ENCODE measurements around the gene LRRIQ4. TPM values are rescaled to one million over a fixed set of nuclear protein-coding genes. Genes with fewer than 3 reads are reported as not detected.

The LRRIQ4 gene
- polyA plus RNA-seq (2013) = 0.17 TPM

GRCh38 chr3:169812332-169813235 is at the start of gene LRRIQ4, which contains the start of gene LRRC34:
Gene LRRIQ4 (plus strand): TSS chr3:169812870. CDS start chr3:169821922, 9,052 bp downstream.
Gene LRRC34 (minus strand): TSS chr3:169812904. CDS start chr3:169812548, 356 bp downstream.
- ChIA-PET POLR2A (interaction anchor here (0.9 to 1.0 kb wide), 2 partner anchors 10 to 39 kb away, joined by 4 to 6 read pairs; partner anchors contain the start of gene MYNN), CTCF (interaction anchor here (1.2 to 2.3 kb wide), 2 partner anchors 38 to 50 kb away, joined by 4 to 11 read pairs; no protein-coding TSS in a partner anchor)
- Histone ChIP-seq H3K4me3 (ENCODE audit: control insufficient read depth in 1 of 7, extremely low read depth in 1 of 7, insufficient read depth in 4 of 7, low read depth in 2 of 7, low read length in 6 of 7) (peak within 1 kb of the TSS; percentile 70 to 96 (median 84)), H3K27ac (ENCODE audit: insufficient read depth in 1 of 2, low read depth in 1 of 2, low read length in 2 of 2, poor library complexity in 1 of 2, severe bottlenecking in 2 of 2) (peak within 1 kb of the TSS; percentile 56 to 85), H3K9me3 (ENCODE audit: control extremely low read depth in 1 of 5, control insufficient read depth in 4 of 5, insufficient read depth in 2 of 5, low read depth in 1 of 5, low read length in 4 of 5) (peaks cover 0 to 7% (median 3%) of the 10 kb centered on the region in 5 experiments), H3K36me3 (ENCODE audit: control insufficient read depth in 4 of 4, insufficient read depth in 4 of 4, low read length in 3 of 4) (peaks cover 0 to 3% (median 0%) of the 10 kb centered on the region in 4 experiments), H3K27me3 (replicated peaks in 2 of 5; ENCODE audit: control insufficient read depth in 4 of 5, insufficient read depth in 5 of 5, low read length in 4 of 5) (no peaks in the 10 kb centered on the region), H3K4me1 (ENCODE audit: control extremely low read depth in 1 of 4, control insufficient read depth in 4 of 4, insufficient read depth in 4 of 4, low read length in 3 of 4) (peaks cover 8 to 35% (median 32%) of the 10 kb centered on the region in 4 experiments)
- WGBS (ENCODE audit: insufficient coverage) = 1% methylated on average over 54 of the region's 56 CpGs
- DNase-seq = peak; percentile 70 to 80 (median 78)

DNA sequence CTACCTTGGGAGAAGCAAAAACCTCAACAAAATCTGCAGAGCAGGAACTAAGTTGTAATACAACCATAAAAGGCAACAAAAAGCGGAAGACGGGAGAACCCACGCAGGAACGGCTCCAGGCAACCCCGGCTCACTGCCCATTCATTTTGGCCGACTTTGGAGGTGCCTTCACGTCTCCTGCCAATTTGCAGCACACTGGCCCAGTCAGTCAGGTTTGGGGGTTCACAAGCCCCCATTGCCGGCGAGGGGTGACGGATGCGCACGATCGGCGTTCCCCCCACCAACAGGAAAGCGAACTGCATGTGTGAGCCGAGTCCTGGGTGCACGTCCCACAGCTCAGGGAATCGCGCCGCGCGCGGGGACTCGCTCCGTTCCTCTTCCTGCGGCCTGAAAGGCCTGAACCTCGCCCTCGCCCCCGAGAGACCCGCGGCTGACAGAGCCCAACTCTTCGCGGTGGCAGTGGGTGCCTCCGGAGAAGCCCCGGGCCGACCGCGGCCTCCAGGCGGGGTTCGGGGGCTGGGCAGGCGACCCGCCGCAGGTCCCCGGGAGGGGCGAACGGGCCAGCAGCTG is 48.3 kb upstream of the LRRIQ4 start:
- WGBS (ENCODE audit: insufficient coverage) = 0% methylated on average over 22 of the region's 46 CpGs
- DNase-seq = peak; percentile 70 to 86 (median 82)
- CTCF ChIA-PET = interaction anchor here (2.0 to 4.6 kb wide), 4 partner anchors 9 to 18 kb away, joined by 7 to 25 read pairs (median 10); partner anchors contain the start of gene MYNN
- Histone ChIP-seq H3K27me3 (replicated peaks in 2 of 5; ENCODE audit: control insufficient read depth in 4 of 5, insufficient read depth in 5 of 5, low read length in 4 of 5) (no peaks in the 10 kb centered on the region), H3K4me1 (ENCODE audit: control extremely low read depth in 1 of 4, control insufficient read depth in 4 of 4, insufficient read depth in 4 of 4, low read length in 3 of 4) (peaks cover 7 to 21% (median 12%) of the 10 kb centered on the region in 4 experiments), H3K9me3 (ENCODE audit: control extremely low read depth in 1 of 5, control insufficient read depth in 4 of 5, insufficient read depth in 2 of 5, low read depth in 1 of 5, low read length in 4 of 5) (peaks cover 0 to 3% (median 0%) of the 10 kb centered on the region in 5 experiments), H3K27ac (ENCODE audit: insufficient read depth in 1 of 2, low read depth in 1 of 2, low read length in 2 of 2, poor library complexity in 1 of 2, severe bottlenecking in 2 of 2) (peak overlapping the region; percentile 29 to 88), H3K36me3 (ENCODE audit: control insufficient read depth in 4 of 4, insufficient read depth in 4 of 4, low read length in 3 of 4) (no peaks in the 10 kb centered on the region), H3K4me3 (ENCODE audit: control insufficient read depth in 1 of 7, extremely low read depth in 1 of 7, insufficient read depth in 4 of 7, low read depth in 2 of 7, low read length in 6 of 7) (peak overlapping the region; percentile 62 to 98 (median 92))
- POLR2A ChIA-PET = interaction anchor here (0.9 to 2.1 kb wide), 3 partner anchors 9 to 593 kb away, joined by 3 to 12 read pairs (median 3); partner anchors contain the start of genes MYNN, SEC62 and SKIL

DNA sequence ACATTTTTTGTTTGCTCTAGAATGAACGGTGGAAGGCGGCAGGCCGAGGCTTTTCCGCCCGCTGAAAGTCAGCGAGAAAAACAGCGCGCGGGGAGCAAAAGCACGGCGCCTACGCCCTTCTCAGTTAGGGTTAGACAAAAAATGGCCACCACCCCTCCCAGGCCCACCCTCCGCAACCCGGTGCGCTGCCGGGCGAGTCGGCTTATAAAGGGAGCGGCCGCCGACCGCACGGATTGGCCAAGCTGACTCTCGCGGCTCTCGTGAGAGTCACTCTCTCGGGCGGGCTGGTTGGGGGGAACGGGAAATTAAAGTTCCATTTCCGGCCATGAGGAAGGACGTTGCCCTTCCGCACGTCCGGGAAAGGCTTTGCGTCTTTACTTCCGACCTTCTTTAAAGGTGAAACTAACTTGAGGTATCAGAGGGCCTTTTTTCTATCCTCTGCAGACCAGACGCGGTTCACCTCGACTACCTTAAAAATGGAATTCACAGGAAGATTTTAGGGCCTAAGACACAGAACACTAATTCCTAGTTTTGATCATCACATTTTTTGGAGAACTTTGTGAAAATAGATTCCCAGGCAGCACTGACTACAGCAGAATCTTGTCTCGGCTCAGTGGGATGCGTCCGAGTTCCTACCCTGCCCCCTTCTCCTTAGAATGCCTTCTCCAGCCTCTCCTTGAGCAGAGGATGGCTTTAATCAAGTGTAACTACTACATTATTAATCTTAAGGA is 47.6 kb upstream of the LRRIQ4 start, which contains the start of gene TERC:
Gene TERC (minus strand): TSS at position 179 of the 731 bp plus-strand sequence.
- Histone ChIP-seq H3K4me3 (ENCODE audit: control insufficient read depth in 1 of 7, extremely low read depth in 1 of 7, insufficient read depth in 4 of 7, low read depth in 2 of 7, low read length in 6 of 7) (peak within 1 kb of the TSS; percentile 62 to 98 (median 92)), H3K36me3 (ENCODE audit: control insufficient read depth in 4 of 4, insufficient read depth in 4 of 4, low read length in 3 of 4) (no peaks in the 10 kb centered on the region), H3K9me3 (ENCODE audit: control extremely low read depth in 1 of 5, control insufficient read depth in 4 of 5, insufficient read depth in 2 of 5, low read depth in 1 of 5, low read length in 4 of 5) (peaks cover 0 to 3% (median 0%) of the 10 kb centered on the region in 5 experiments), H3K27me3 (replicated peaks in 2 of 5; ENCODE audit: control insufficient read depth in 4 of 5, insufficient read depth in 5 of 5, low read length in 4 of 5) (no peaks in the 10 kb centered on the region), H3K27ac (ENCODE audit: insufficient read depth in 1 of 2, low read depth in 1 of 2, low read length in 2 of 2, poor library complexity in 1 of 2, severe bottlenecking in 2 of 2) (peak within 1 kb of the TSS; percentile 29 to 88), H3K4me1 (ENCODE audit: control extremely low read depth in 1 of 4, control insufficient read depth in 4 of 4, insufficient read depth in 4 of 4, low read length in 3 of 4) (peaks cover 3 to 17% (median 10%) of the 10 kb centered on the region in 4 experiments)
- CTCF ChIA-PET = interaction anchor here (4.6 kb wide), 1 partner anchor 8 kb away, joined by 25 read pairs; the partner anchor contains the start of gene MYNN
- WGBS (ENCODE audit: insufficient coverage) = 10% methylated on average over 40 of the region's 42 CpGs
- POLR2A ChIA-PET = interaction anchor here (0.9 to 2.1 kb wide), 3 partner anchors 8 to 592 kb away, joined by 3 to 12 read pairs (median 3); partner anchors contain the start of genes MYNN, SEC62 and SKIL
- DNase-seq = peak; percentile 90 to 93 (median 92)

- no peaks in the 10 kb centered on the region for H3K27me3 ChIP-seq (replicated peaks in 2 of 5; ENCODE audit: control insufficient read depth in 4 of 5, insufficient read depth in 5 of 5, low read length in 4 of 5)
- CTCF ChIA-PET = interaction anchor here (0.6 kb wide), 1 partner anchor 25 kb away, joined by 3 read pairs; no protein-coding TSS in a partner anchor
- DNase-seq = peak; percentile 76 to 83 (median 80)
These were observed 43.1 kb upstream of the LRRIQ4 start, which contains the start of gene ACTRT3 for GRCh38 chr3:169769287-169770181. Gene ACTRT3 (minus strand): TSS chr3:169769561. CDS start chr3:169769520, 41 bp downstream.

DNA sequence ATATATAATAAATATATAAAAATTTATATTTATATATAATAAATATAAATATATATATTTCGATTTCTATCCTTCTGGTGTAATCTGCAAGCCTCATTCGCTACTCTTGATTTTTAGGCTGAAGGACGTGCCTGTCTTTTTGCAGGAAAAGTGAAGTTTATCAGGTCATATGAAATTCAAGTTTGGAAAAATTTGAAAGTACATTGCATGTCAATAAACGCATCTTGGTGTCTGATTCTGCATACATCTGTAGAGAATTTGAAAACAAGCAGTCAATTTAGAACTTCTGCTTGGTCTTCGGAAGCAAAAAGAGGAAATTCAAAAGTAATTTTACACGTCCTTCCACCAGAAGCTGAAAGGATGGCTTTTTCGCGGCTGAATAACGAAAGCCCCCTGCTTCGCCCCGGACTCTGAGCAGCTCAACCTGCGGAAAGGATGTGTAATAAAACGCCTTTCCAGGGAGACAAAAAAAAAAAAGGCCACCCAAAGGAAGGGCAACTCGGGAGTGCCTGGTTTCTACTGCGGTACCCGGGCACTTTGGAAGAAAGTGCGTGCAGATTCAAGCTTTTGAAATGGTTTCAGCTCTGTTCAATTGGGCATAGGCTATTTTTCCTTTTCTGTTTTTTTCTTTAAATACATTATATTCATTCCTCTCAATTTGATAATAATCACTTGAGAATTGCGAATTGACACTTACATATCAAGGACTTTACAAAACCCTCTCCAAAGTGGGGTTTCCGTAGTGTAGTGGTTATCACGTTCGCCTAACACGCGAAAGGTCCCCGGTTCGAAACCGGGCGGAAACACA is 41.0 kb upstream of the LRRIQ4 start:
- peak overlapping the region; percentile 95 to 99 for H3K27ac ChIP-seq (ENCODE audit: insufficient read depth in 1 of 2, low read depth in 1 of 2, low read length in 2 of 2, poor library complexity in 1 of 2, severe bottlenecking in 2 of 2)
- CTCF ChIA-PET = interaction anchor here (0.6 to 3.5 kb wide), 3 partner anchors 9 to 1617 kb away, joined by 3 to 25 read pairs (median 3); no protein-coding TSS in a partner anchor
- POLR2A ChIA-PET = interaction anchor here (0.6 to 1.8 kb wide), 3 partner anchors 8 to 103 kb away, joined by 3 to 12 read pairs (median 4); no protein-coding TSS in a partner anchor
- peak overlapping the region; percentile 14 to 98 (median 95) for H3K4me3 ChIP-seq (ENCODE audit: control insufficient read depth in 1 of 7, extremely low read depth in 1 of 7, insufficient read depth in 4 of 7, low read depth in 2 of 7, low read length in 6 of 7)
- 0% methylated on average over 11 of the region's 27 CpGs for WGBS (ENCODE audit: insufficient coverage)
- H3K27me3 ChIP-seq (replicated peaks in 2 of 5; ENCODE audit: control insufficient read depth in 4 of 5, insufficient read depth in 5 of 5, low read length in 4 of 5) = no peaks in the 10 kb centered on the region
- H3K36me3 ChIP-seq (ENCODE audit: control insufficient read depth in 4 of 4, insufficient read depth in 4 of 4, low read length in 3 of 4) = peaks cover 6 to 18% (median 8%) of the 10 kb centered on the region in 4 experiments
- H3K9me3 ChIP-seq (ENCODE audit: control extremely low read depth in 1 of 5, control insufficient read depth in 4 of 5, insufficient read depth in 2 of 5, low read depth in 1 of 5, low read length in 4 of 5) = no peaks in the 10 kb centered on the region
- DNase-seq = peak; percentile 88 to 95 (median 91)
- H3K4me1 ChIP-seq (ENCODE audit: control extremely low read depth in 1 of 4, control insufficient read depth in 4 of 4, insufficient read depth in 4 of 4, low read length in 3 of 4) = peaks cover 9 to 37% (median 16%) of the 10 kb centered on the region in 4 experiments

More at GRCh38 chr3:169769287-169770181, 43.1 kb upstream of the LRRIQ4 start, which contains the start of gene ACTRT3:
- peak within 1 kb of the TSS; percentile 54 to 74 for H3K27ac ChIP-seq (ENCODE audit: insufficient read depth in 1 of 2, low read depth in 1 of 2, low read length in 2 of 2, poor library complexity in 1 of 2, severe bottlenecking in 2 of 2)
- H3K4me3 ChIP-seq (ENCODE audit: control insufficient read depth in 1 of 7, extremely low read depth in 1 of 7, insufficient read depth in 4 of 7, low read depth in 2 of 7, low read length in 6 of 7) = peak within 1 kb of the TSS; percentile 76 to 100 (median 86)
- peaks cover 0 to 3% (median 0%) of the 10 kb centered on the region in 4 experiments for H3K36me3 ChIP-seq (ENCODE audit: control insufficient read depth in 4 of 4, insufficient read depth in 4 of 4, low read length in 3 of 4)
- H3K4me1 ChIP-seq (ENCODE audit: control extremely low read depth in 1 of 4, control insufficient read depth in 4 of 4, insufficient read depth in 4 of 4, low read length in 3 of 4) = peaks cover 10 to 27% (median 13%) of the 10 kb centered on the region in 4 experiments
- WGBS (ENCODE audit: insufficient coverage) = 0% methylated on average over 33 of the region's 51 CpGs
- POLR2A ChIA-PET = no interaction called here
- no peaks in the 10 kb centered on the region for H3K9me3 ChIP-seq (ENCODE audit: control extremely low read depth in 1 of 5, control insufficient read depth in 4 of 5, insufficient read depth in 2 of 5, low read depth in 1 of 5, low read length in 4 of 5)
